DMS153 (cell line): ENCODE data around the gene SLC46A3.
A peak's percentile ranks its signal among the peaks of the same experiment; 100 is the strongest.
"Not testable (repeated sequence)": the region's sequence is repeated elsewhere in the genome, so short reads cannot be mapped to it uniquely, and the experiment has no call there.

Experiments
- DNase-seq: peaks from one replicate; lab custom pipeline; 2025; lab: John Stamatoyannopoulos, UW

Gene SLC46A3, protein sequence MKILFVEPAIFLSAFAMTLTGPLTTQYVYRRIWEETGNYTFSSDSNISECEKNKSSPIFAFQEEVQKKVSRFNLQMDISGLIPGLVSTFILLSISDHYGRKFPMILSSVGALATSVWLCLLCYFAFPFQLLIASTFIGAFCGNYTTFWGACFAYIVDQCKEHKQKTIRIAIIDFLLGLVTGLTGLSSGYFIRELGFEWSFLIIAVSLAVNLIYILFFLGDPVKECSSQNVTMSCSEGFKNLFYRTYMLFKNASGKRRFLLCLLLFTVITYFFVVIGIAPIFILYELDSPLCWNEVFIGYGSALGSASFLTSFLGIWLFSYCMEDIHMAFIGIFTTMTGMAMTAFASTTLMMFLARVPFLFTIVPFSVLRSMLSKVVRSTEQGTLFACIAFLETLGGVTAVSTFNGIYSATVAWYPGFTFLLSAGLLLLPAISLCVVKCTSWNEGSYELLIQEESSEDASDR

GRCh38 chr13:28718543-28719226 lies at the start of gene SLC46A3:
TSS of gene SLC46A3 (minus strand) at chr13:28718970. CDS start at chr13:28717998, 972 bp downstream.
- peak; percentile 88 for DNase-seq

DNA sequence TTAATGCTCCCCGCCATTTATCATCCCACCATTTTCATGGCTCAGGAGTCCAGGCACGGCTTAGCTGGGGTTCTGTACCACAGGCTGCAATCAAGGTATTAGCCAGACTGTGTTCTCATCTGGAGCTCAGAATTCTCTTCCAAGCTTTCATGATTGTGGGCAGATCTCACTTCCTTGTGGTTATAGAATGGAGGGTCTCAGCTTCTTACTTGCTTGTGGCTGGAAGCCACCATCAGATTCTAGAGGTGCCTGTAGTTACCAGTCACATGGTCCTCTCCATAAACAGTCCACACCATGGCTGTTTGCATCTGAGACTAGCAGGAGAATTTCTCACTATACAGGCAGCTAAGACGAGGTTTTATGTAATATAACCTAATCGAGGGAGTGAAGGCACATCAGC lies 45.1 kb upstream of the SLC46A3 start:
- no peak for DNase-seq

- DNase-seq: no peak
These were observed 42.8 kb upstream of the SLC46A3 start for GRCh38 chr13:28761586-28761985.

- no peak for DNase-seq
These were observed 36.7 kb upstream of the SLC46A3 start for GRCh38 chr13:28755546-28755870.

GRCh38 chr13:28754698-28755545 lies 36.2 kb upstream of the SLC46A3 start:
- no peak for DNase-seq

- no peak for DNase-seq
These were observed 35.2 kb upstream of the SLC46A3 start for GRCh38 chr13:28753946-28754345.

GRCh38 chr13:28753208-28753892 lies 34.6 kb upstream of the SLC46A3 start:
- no peak for DNase-seq

- no peak for DNase-seq
These were observed 32.6 kb upstream of the SLC46A3 start for GRCh38 chr13:28751175-28751960.

GRCh38 chr13:28750187-28751045 lies 31.6 kb upstream of the SLC46A3 start:
- no peak for DNase-seq

- DNase-seq: no peak
These were observed 29.1 kb upstream of the SLC46A3 start for GRCh38 chr13:28747851-28748250.

DNA sequence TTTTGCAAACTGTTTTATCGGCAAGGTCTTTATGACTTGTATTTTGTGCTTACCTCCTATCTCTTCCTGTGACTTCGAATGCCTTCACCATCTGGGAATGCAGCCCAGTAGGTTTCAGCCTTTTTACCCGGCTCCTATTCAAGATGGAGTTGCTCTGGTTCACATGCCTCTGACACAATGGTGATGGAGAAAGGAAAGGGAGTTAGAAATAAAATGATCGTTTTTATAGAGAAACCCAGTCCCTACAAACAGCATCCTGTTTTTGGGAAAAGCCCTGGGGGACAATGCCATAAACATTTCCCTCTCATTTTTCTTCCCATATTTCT lies 27.5 kb upstream of the SLC46A3 start:
- no peak for DNase-seq

GRCh38 chr13:28744656-28745055 lies 25.9 kb upstream of the SLC46A3 start:
- DNase-seq: no peak

DNA sequence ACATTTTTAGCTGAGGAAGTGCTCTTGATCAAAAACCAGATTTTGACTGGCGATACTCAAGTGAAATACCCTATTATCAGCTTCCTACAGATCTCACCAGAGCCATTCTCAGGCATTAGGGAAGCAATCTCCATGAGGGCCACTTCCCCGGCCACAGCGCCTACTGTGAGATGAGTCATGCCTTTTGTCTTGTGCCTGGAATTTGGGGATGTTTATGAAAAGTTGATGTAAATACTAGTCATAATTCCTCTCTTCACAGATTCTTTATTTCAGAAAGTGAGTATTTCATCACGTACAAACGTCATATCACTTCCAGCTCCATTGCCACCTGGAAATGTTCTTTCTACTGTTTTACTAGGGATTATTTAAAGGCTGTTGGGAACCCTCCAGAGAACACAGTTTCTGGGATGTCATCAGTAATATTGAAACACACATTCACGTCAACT lies 25.3 kb upstream of the SLC46A3 start:
- DNase-seq: no peak

GRCh38 chr13:28743499-28744083 lies 24.8 kb upstream of the SLC46A3 start:
- DNase-seq: no peak

GRCh38 chr13:28743020-28743419 lies 24.2 kb upstream of the SLC46A3 start:
- DNase-seq: no peak

GRCh38 chr13:28742445-28742844 lies 23.7 kb upstream of the SLC46A3 start:
- DNase-seq: not testable (repeated sequence)

DNA sequence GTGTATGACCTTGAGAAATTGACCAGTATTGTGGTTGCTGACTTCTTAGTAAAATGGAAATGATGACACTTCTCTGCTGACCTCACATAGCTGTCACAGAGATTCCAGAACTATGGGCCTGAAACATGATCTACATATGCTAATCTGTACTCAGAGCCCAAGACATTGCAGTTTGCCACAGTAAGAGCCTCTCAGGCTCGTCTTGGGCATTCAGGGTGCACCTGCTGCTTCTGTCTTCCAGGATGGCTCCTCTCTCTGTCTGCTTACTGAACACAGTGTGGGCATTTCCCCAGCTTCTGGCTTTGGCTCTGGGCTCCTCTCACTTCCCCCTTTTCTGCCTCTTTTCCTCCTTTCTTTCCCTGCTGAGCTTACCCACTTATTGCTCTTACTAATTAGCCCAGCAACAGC lies 22.3 kb upstream of the SLC46A3 start:
- DNase-seq: no peak

DNA sequence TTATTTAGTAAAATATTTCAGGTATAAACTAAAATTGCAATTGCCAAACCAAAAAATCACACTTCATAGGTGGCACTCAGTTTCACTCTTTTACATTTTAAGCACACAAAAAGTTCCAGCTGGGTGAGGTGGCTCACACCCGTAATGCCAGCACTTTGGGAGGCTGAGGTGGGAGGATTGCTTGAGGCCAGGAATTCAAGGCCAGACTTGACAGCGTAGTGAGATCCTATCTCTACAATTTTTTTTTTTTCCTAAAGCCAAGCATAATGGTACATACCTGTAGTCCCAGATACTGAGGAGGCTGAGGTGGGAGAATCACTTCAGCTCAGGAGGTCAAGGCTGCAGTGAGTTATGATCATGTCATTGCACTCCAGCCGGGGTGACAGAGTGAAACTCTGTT lies 20.6 kb upstream of the SLC46A3 start:
- no peak for DNase-seq

DNA sequence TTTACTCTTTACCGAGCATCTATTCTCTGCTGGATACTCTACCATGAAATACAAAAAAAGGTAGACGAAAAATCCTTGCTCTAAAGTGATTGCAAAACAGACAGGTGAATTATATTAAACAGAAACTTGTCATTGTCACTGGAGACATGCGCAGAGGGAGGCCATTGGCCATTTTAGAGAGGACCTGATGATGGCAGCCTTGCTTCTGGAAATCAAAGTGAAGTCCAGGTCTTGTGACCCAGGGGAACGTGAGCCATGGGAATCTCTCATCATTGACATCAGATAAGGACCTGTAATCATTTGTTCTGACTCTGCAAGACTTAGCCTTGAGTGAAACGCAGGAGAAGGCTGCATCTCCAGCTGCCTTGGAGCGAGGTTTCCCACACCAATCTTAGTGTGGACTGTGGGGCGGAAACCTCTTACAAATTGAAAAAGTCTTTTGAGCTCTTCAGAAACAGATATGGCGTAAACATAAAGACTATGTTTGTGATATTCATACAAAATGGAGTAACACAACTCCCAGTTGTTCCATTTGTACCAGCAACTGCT lies 16.8 kb upstream of the SLC46A3 start:
- DNase-seq: no peak

- DNase-seq: no peak
These were observed 16.1 kb upstream of the SLC46A3 start for GRCh38 chr13:28734906-28735305.
